ENCODE results near the gene SAFB.

The SAFB gene

GRCh38 chr19:5706876-5707573, 84.1 kb downstream of the SAFB start:
- no peak for DNase-seq (ENCODE audit: low read depth, low spot score)
- no peak overlapping the region for H3K4me3 ChIP-seq (ENCODE audit: low read length)

GRCh38 chr19:5707576-5708575, 85.0 kb downstream of the SAFB start:
- DNase-seq (ENCODE audit: low read depth, low spot score) = no peak

GRCh38 chr19:5711025-5711424, 88.1 kb downstream of the SAFB start:
- no peak for DNase-seq (ENCODE audit: low read depth, low spot score)

More at GRCh38 chr19:5707576-5708575, 85.0 kb downstream of the SAFB start:
- no peak overlapping the region for H3K4me3 ChIP-seq (ENCODE audit: low read length)

GRCh38 chr19:5711713-5712161, 88.9 kb downstream of the SAFB start:
- no peak overlapping the region for H3K4me3 ChIP-seq (ENCODE audit: low read length)
- DNase-seq (ENCODE audit: low read depth, low spot score) = no peak

More at GRCh38 chr19:5711025-5711424, 88.1 kb downstream of the SAFB start:
- no peak overlapping the region for H3K4me3 ChIP-seq (ENCODE audit: low read length)

GRCh38 chr19:5713228-5713627, 90.3 kb downstream of the SAFB start:
- H3K4me3 ChIP-seq (ENCODE audit: low read length) = no peak overlapping the region
- DNase-seq (ENCODE audit: low read depth, low spot score) = no peak

- no peak overlapping the region for H3K4me3 ChIP-seq (ENCODE audit: low read length)
- DNase-seq (ENCODE audit: low read depth, low spot score) = no peak
Measured at GRCh38 chr19:5714816-5715215, 91.9 kb downstream of the SAFB start.

GRCh38 chr19:5717215-5717935, 94.5 kb downstream of the SAFB start:
- no peak for DNase-seq (ENCODE audit: low read depth, low spot score)
- no peak overlapping the region for H3K4me3 ChIP-seq (ENCODE audit: low read length)
